Upper lobe of right lung (tissue), 1 donor: ENCODE measurements around the gene PAK4. TPM values are rescaled to one million over a fixed set of nuclear protein-coding genes. Genes with fewer than 3 reads are reported as not detected.

Source experiments
- ATAC-seq: fragments of 200-7000 bp; cut with Tn5 transposase; one replicate; pipeline ENCODE4 v1.9.1; 2020; ENCODE audit warnings: mild to moderate bottlenecking, moderate library complexity
- DNase-seq: peaks from one replicate; pipeline ENCODE4 v3.0.0-alpha.2; 2020
- H3K27ac ChIP-seq: fragments of 200-600 bp; one replicate; pipeline ENCODE4 v1.8.0; 2022
- H3K27me3 ChIP-seq: fragments of 200-600 bp; one replicate; pipeline ENCODE4 v1.8.0; 2022; ENCODE audit warnings: mild to moderate bottlenecking
- H3K36me3 ChIP-seq: fragments of 200-600 bp; one replicate; pipeline ENCODE4 v1.8.0; 2022
- H3K4me1 ChIP-seq: fragments of 200-600 bp; one replicate; pipeline ENCODE4 v1.8.0; 2022
- H3K4me3 ChIP-seq: fragments of 200-600 bp; one replicate; pipeline ENCODE4 v1.8.0; 2022; ENCODE audit warnings: mild to moderate bottlenecking
- H3K9me3 ChIP-seq: fragments of 200-600 bp; one replicate; pipeline ENCODE4 v1.8.0; 2022
- intact Hi-C: fragments of 100-400 bp; cut with DNase I; formaldehyde crosslinking; loops from one replicate; pipeline ENCODE4 v1.11.0; 2022
- total RNA-seq: library from RNA; stranded (reverse); fragmentation: NEBNext Ultra II Directional; extraction: Animal tissue kit (Norgen Biotek cat#: 25700); gene quantifications from one replicate; pipeline ENCODE4 v1.2.1, GENCODE V29; 2021
- TF ChIP-seq, protein P1 (sequence below): fragments of 200-600 bp; IDR thresholded peaks from one replicate; pipeline ENCODE4 v1.8.0; 2022; ENCODE audit warnings: antibody characterized with exemption
- donor health status: DM: no; HTN: yes; CAD: no; lungs with severe emphysema.

PAK4 gene
- total RNA-seq, 1 donor from 2014 or later = 72.8 TPM

DNA sequence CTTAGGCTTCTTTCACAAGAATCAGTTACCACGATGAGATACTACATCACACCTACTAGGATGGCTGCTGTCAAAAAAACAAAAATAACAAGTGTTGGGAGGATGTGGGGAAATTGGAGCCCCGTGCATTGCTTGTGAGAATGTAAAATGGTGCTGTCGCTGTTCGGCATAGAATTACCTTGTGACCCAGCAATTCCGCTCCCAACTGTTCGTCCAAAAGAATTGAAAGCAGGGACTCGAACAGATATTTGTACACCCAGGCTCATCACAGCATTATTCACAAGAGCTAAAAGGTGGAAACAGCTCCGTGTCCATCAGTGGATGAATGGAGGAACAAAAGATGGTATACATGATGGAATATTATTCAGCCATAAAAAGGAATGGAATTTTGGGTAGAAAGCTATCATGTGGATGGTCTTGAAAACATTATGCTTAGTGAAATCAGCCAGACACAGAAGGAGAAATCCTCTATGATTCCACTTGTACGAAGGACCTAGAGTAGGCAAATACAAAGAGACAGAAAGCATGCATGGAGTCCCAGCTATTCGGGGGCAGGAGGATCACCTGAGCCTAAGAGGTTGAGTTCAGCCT lies 23.4 kb downstream of the PAK4 start:
- intact Hi-C loops = no loop called here
- no peaks in the 10 kb centered on the region for H3K27me3 ChIP-seq
- no peak overlapping the region for H3K27ac ChIP-seq
- peaks cover 26% of the 10 kb centered on the region for H3K4me1 ChIP-seq
- no peaks in the 10 kb centered on the region for H3K9me3 ChIP-seq
- H3K4me3 ChIP-seq = no peak overlapping the region
- no peaks in the 10 kb centered on the region for H3K36me3 ChIP-seq
- DNase-seq (no peak), ATAC-seq (no peak)
- TF ChIP-seq, protein P1, sequence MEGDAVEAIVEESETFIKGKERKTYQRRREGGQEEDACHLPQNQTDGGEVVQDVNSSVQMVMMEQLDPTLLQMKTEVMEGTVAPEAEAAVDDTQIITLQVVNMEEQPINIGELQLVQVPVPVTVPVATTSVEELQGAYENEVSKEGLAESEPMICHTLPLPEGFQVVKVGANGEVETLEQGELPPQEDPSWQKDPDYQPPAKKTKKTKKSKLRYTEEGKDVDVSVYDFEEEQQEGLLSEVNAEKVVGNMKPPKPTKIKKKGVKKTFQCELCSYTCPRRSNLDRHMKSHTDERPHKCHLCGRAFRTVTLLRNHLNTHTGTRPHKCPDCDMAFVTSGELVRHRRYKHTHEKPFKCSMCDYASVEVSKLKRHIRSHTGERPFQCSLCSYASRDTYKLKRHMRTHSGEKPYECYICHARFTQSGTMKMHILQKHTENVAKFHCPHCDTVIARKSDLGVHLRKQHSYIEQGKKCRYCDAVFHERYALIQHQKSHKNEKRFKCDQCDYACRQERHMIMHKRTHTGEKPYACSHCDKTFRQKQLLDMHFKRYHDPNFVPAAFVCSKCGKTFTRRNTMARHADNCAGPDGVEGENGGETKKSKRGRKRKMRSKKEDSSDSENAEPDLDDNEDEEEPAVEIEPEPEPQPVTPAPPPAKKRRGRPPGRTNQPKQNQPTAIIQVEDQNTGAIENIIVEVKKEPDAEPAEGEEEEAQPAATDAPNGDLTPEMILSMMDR = no peak

DNA sequence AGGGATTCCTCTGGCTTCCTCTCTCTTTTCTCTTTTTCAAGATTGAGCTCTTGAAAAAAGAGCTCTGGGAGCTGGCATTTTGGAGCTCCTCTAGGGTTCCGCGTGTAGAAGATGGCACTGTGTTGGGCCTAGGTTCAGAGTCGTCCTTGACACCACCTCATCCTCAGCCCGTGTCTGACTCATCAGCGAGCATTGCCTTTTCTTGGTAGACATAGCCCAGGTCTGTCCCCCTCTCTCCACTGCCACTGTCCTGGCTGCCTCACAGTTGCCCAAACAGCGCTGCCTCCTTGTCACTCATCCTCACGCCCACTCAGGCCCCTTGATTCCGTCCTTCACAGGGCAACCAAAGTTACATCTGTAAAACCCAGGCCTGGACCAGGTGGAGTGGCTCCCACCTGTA lies 24.6 kb downstream of the PAK4 start:
- TF ChIP-seq, protein P1 = no peak
- no peak overlapping the region for H3K27ac ChIP-seq
- peaks cover 24% of the 10 kb centered on the region for H3K4me1 ChIP-seq
- no peaks in the 10 kb centered on the region for H3K9me3 ChIP-seq
- intact Hi-C loops = no loop called here
- no peaks in the 10 kb centered on the region for H3K36me3 ChIP-seq
- no peak overlapping the region for H3K4me3 ChIP-seq
- H3K27me3 ChIP-seq = no peaks in the 10 kb centered on the region
- DNase-seq (no peak), ATAC-seq (no peak)

DNA sequence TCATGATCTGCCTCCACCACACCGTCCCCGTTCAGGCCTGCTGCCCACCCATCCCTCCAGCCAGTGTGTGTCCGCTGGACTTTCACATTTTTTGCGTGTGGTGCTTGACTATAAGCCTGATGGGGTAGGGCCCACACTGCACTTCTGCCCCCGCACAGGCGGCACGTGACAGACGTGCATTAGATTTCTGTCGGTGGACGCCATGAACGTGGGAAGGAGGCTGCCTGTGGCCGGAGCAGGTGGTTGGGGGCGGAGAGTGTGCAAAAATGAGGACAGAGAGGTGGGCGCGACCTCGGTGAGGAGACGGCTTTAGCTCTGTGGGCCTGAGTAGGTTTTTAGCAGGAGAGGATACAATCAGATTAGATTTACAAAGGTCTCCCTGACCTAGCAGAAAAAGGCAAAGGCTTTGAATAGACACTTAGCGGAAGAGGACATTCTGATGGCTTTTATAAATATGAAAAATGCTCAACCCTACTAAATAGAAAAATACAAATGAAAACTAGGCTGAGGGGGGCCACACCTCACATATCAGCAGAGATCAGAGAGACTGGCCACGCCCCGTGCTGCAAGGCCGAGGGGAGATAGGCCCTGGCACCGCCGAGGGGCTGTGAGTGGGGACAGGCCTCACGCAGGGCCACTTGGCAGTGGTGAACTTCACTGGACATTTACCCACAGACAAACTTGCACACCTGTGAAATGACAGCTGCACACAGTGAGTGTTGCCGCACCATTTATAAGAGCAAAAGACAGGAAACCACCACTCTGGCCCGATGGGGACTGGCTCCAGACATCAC lies 25.4 kb downstream of the PAK4 start:
- no peaks in the 10 kb centered on the region for H3K36me3 ChIP-seq
- ATAC-seq (no peak), DNase-seq (no peak)
- intact Hi-C loops = no loop called here
- TF ChIP-seq, protein P1 = no peak
- no peak overlapping the region for H3K4me3 ChIP-seq
- H3K27me3 ChIP-seq = no peaks in the 10 kb centered on the region
- no peak overlapping the region for H3K27ac ChIP-seq
- H3K9me3 ChIP-seq = no peaks in the 10 kb centered on the region
- H3K4me1 ChIP-seq = peaks cover 24% of the 10 kb centered on the region

DNA sequence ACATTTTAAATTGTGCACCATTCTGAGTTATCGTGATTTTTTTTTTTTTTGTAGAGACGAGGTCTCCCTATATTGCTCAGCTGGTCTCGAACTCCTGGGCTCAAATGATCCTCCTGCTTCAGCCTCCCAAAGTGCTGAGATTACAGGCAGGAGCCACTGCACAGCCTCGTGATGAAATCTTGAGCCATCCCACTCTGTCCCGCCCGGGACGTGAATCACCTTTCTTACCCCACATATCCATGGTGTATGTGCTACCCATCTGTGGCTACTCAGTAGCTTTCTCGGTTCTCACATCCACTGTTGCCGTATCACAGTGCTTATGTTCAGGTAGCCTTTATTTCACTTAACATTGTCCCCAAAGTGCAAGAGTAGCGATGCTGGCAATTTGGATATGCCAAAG lies 26.5 kb downstream of the PAK4 start:
- Histone ChIP-seq H3K27me3 (no peaks in the 10 kb centered on the region), H3K36me3 (no peaks in the 10 kb centered on the region), H3K27ac (no peak overlapping the region), H3K9me3 (no peaks in the 10 kb centered on the region), H3K4me1 (peaks cover 26% of the 10 kb centered on the region), H3K4me3 (no peak overlapping the region)
- TF ChIP-seq, protein P1 = no peak
- intact Hi-C loops = no loop called here
- ATAC-seq = no peak
- DNase-seq = no peak

DNA sequence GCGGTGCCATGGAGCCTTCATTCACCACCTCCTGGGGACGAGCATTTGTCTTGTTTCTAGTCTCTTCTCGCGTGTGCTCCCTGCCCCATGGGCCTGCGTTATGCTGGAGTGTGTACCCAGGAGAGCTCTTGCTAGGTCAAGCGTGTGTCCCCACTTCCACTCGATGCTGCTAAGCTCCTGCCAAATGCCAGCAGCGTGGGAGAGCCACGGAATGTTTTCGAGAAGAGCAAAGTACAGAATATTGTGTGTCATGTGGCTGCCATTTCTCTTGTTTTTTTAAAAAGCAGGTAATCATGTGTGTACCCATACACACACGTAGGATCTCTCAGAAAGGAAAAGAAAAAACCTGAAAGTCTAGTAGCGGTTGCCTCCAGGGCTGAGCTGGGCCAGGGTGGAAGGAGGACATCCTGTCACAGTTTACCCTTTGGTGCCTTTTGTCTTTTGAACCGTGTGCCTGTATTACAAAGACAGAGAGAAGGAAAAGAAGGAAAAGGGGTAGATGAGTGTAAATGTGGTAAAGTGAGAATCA lies 28.6 kb downstream of the PAK4 start:
- DNase-seq (no peak), ATAC-seq (no peak)
- TF ChIP-seq, protein P1 = no peak
- Histone ChIP-seq H3K4me1 (peaks cover 34% of the 10 kb centered on the region), H3K4me3 (no peak overlapping the region), H3K27ac (no peak overlapping the region), H3K27me3 (no peaks in the 10 kb centered on the region), H3K9me3 (no peaks in the 10 kb centered on the region), H3K36me3 (no peaks in the 10 kb centered on the region)
- intact Hi-C loops = no loop called here
